Spleen (tissue), 11 donors: ENCODE measurements around the gene SMOC2. TPM values are rescaled to one million over a fixed set of nuclear protein-coding genes. Genes with fewer than 3 reads are reported as not detected.

Experiments used
- DNase-seq: peaks from one replicate; pipeline ENCODE4 v3.0.0-alpha.2; 2020
- H3K27ac ChIP-seq, 8 donors: fragments of 200-600 bp; sonication (generic) in 7 of 8; 1 replicate in 4 of 8; 2 replicates in 4 of 8; pipeline versions ENCODE4 v1.5.0 to v1.8.0; 2016 to 2021; ENCODE audit warnings: inconsistent platforms in 4 of 8, mild to moderate bottlenecking in 4 of 8, moderate library complexity in 1 of 8
- H3K27me3 ChIP-seq, 7 donors: fragments of 200-600 bp; sonication (generic) in 6 of 7; replicated peaks in 1 of 7; 1 replicate in 4 of 7; 2 replicates in 3 of 7; pipeline versions ENCODE4 v1.5.0 to v1.8.0; 2016 to 2021; ENCODE audit warnings: inconsistent platforms in 3 of 7, mild to moderate bottlenecking in 1 of 7
- H3K36me3 ChIP-seq, 6 donors: fragments of 200-600 bp; sonication (generic) in 5 of 6; 1 replicate in 4 of 6; 2 replicates in 2 of 6; pipeline versions ENCODE4 v1.5.0 to v1.8.0; 2016 to 2021; ENCODE audit warnings: inconsistent platforms in 2 of 6
- H3K4me1 ChIP-seq, 6 donors: fragments of 200-600 bp; sonication (generic) in 5 of 6; 1 replicate in 3 of 6; 2 replicates in 3 of 6; pipeline versions ENCODE4 v1.5.0 to v1.8.0; 2016 to 2021; ENCODE audit warnings: inconsistent platforms in 3 of 6
- H3K4me3 ChIP-seq, 8 donors: fragments of 200-600 bp; sonication (generic) in 7 of 8; 1 replicate in 4 of 8; 2 replicates in 4 of 8; pipeline versions ENCODE4 v1.5.0 to v1.8.0; 2016 to 2021; ENCODE audit warnings: inconsistent platforms in 4 of 8, mild to moderate bottlenecking in 4 of 8, moderate library complexity in 2 of 8
- H3K9me3 ChIP-seq, 8 donors: fragments of 200-600 bp; sonication (generic) in 7 of 8; 1 replicate in 4 of 8; 2 replicates in 4 of 8; pipeline versions ENCODE4 v1.5.0 to v1.8.0; 2016 to 2021; ENCODE audit warnings: inconsistent platforms in 4 of 8
- POLR2A ChIP-seq, 3 donors: fragments of 450-650 bp; IDR thresholded peaks; one replicate each; pipeline ENCODE4 v1.5.1; 2017; ENCODE audit warnings: antibody characterized with exemption in 3 of 3, mild to moderate bottlenecking in 1 of 3
- POLR2AphosphoS5 ChIP-seq, 3 donors: sonication (generic); formaldehyde crosslinking; IDR thresholded peaks; one replicate each; pipeline ENCODE4 v1.5.1; 2017; ENCODE audit warnings: antibody characterized with exemption in 3 of 3
- WGBS, 5 donors: extraction: QIAGEN DNeasy Blood & Tissue Kit in 3 of 5; methylation state at CpG; one replicate each; pipeline versions ENCODE4 v1.1.5 to v1.1.7; 2013 to 2018; 5-methylcytosine and 5-hydroxymethylcytosine counted together
- intact Hi-C: fragments of 100-400 bp; cut with DNase I; formaldehyde crosslinking; loops from one replicate; pipeline ENCODE4 v1.15.0; 2023; ENCODE audit warnings: low total_unique reads
- polyA plus RNA-seq, 3 donors: library from polyadenylated mRNA; stranded (reverse); fragments of 200-250 nt; gene quantifications; one replicate each; pipeline ENCODE4 v1.2.1, GENCODE V29; 2013
- total RNA-seq, 7 donors: library from RNA; depleted of rRNA in 3 of 7; stranded (reverse); fragments of >200 nt in 3 of 7; fragmentation: NEBNext Ultra II Directional in 4 of 7; extraction: Animal tissue kit (Norgen Biotek cat#: 25700) in 4 of 7; gene quantifications; one replicate each; pipeline versions ENCODE4 v1.1.0 to v1.2.1, GENCODE V29; 2016 to 2021
- TF ChIP-seq, protein P1 (sequence below), 11 experiments: fragments of 200-600 bp in 7 of 11; fragments of 450-650 bp in 4 of 11; sonication (generic) in 4 of 11; IDR thresholded peaks in 8 of 11; conservative IDR thresholded peaks in 3 of 11; 1 replicate in 7 of 11; 2 replicates in 4 of 11; pipeline versions ENCODE4 v1.4.0 to v1.8.0; 2016 to 2021; ENCODE audit warnings: antibody characterized with exemption in 11 of 11, inconsistent platforms in 4 of 11, mild to moderate bottlenecking in 1 of 11
- donor health status: healthy with polysubstance abuse.
- donor health status: DM: no; HTN: no; CAD: no; lungs with moderate emphysema.
- donor health status: DM: no; HTN: no; CAD: no.
- donor health status: Bipolar disorder and iron deficiency.
- donor health status: healthy.
- donor health status: DM: no; HTN: no; CAD: no.
- donor health status: DM: yes; HTN: yes; CAD: no.

The SMOC2 gene
- total and polyA plus RNA-seq, 10 donors, result 0.94 to 7.6 (median 1.8) TPM

DNA sequence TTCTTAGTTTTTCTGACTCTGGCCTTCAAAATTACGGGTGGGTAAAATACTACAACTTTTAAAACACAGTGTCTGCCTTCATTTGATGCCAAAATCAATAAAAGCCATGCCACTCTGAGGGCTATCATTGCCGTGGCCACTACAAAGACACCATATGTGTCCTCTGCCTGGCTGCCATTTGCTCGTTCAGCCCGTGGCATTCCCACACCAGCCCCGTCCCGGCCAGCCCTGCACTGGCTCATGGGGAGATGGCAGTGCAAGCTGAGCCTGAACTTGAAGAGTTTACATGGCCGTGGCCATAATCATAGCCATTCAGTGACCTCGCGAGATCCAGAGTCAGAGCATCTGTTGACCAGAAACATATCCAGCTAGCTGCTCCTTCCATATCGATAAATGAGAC is 79.2 kb downstream of the SMOC2 start:
- no peak for DNase-seq

DNA sequence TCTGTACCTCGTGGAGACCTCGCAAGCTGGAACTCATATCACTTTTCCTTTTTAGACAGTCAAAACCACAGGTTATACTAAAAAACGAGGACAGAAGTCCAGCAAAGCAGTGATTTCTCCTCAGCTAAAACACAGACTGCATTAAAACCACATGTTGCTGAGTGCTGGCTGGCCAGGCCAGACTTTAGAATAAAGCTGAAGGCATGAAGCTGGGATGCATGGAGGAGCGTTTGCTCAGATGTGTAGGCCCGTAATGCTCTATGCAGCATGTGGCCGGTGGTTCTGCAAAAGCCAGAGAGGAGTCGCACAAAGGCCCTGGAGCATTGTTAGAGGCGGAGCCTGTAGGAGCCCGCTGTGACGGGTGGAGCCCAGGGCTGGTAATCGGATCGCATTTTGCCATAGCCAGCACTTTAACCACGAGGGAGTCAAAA is 83.6 kb downstream of the SMOC2 start:
- intact Hi-C loops, result no loop called here
- DNase-seq, result no peak
- 72 to 79% (median 76%) methylated on average over 13 of the region's 13 CpGs for WGBS, 5 donors
- no peaks in the 10 kb centered on the region for H3K4me1 ChIP-seq
- no peak overlapping the region for H3K4me3 ChIP-seq
- TF ChIP-seq, protein P1, sequence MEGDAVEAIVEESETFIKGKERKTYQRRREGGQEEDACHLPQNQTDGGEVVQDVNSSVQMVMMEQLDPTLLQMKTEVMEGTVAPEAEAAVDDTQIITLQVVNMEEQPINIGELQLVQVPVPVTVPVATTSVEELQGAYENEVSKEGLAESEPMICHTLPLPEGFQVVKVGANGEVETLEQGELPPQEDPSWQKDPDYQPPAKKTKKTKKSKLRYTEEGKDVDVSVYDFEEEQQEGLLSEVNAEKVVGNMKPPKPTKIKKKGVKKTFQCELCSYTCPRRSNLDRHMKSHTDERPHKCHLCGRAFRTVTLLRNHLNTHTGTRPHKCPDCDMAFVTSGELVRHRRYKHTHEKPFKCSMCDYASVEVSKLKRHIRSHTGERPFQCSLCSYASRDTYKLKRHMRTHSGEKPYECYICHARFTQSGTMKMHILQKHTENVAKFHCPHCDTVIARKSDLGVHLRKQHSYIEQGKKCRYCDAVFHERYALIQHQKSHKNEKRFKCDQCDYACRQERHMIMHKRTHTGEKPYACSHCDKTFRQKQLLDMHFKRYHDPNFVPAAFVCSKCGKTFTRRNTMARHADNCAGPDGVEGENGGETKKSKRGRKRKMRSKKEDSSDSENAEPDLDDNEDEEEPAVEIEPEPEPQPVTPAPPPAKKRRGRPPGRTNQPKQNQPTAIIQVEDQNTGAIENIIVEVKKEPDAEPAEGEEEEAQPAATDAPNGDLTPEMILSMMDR (IDR thresholded peaks at IDR 0.05 in 8 of 11, conservative IDR thresholded peaks at IDR 0.05 in 3 of 11), result no peak
- TF ChIP-seq POLR2A (IDR thresholded peaks at IDR 0.05), result no peak
- no peak for TF ChIP-seq POLR2AphosphoS5 (IDR thresholded peaks at IDR 0.05)
- no peaks in the 10 kb centered on the region for H3K36me3 ChIP-seq
- H3K27ac ChIP-seq, result no peak overlapping the region
- peaks cover 0 to under 1% (median 0%) of the 10 kb centered on the region in 8 donors for H3K9me3 ChIP-seq
- no peaks in the 10 kb centered on the region for H3K27me3 ChIP-seq

More for the DNA sequence above, 79.2 kb downstream of the SMOC2 start:
- H3K36me3 ChIP-seq, result no peaks in the 10 kb centered on the region
- intact Hi-C loops, result no loop called here
- H3K4me3 ChIP-seq, result no peak overlapping the region
- 80 to 91% (median 86%) methylated on average over 10 of the region's 10 CpGs for WGBS, 5 donors
- peaks cover 0 to 6% (median 0%) of the 10 kb centered on the region in 8 donors for H3K9me3 ChIP-seq
- no peak overlapping the region for H3K27ac ChIP-seq
- H3K27me3 ChIP-seq, result no peaks in the 10 kb centered on the region
- H3K4me1 ChIP-seq, result no peaks in the 10 kb centered on the region
- TF ChIP-seq POLR2A (IDR thresholded peaks at IDR 0.05) (no peak), POLR2AphosphoS5 (IDR thresholded peaks at IDR 0.05) (no peak)
- TF ChIP-seq, protein P1 (IDR thresholded peaks at IDR 0.05 in 8 of 11, conservative IDR thresholded peaks at IDR 0.05 in 3 of 11), result no peak

DNA sequence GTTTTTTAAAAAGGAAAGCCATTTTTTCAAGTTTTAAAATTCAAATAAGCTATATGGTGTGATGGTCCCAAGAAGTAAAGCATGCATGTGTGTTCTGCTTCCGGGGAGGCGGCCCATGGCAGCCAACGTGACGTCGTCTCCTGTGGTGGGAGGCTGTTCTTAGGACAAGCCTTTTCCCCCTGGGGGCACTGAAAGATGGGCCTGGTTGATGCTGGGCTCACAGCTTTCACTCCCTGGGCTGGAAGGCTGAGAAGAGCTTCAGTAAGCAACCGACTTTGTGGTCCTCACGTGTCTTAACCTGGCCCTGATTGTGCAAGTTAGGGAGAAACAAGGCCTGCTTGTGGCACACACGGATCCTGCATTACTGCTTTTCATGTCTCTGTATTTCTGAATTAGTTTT is 84.1 kb downstream of the SMOC2 start:
- TF ChIP-seq POLR2A (IDR thresholded peaks at IDR 0.05) (no peak), POLR2AphosphoS5 (IDR thresholded peaks at IDR 0.05) (no peak)
- TF ChIP-seq, protein P1 (IDR thresholded peaks at IDR 0.05 in 8 of 11, conservative IDR thresholded peaks at IDR 0.05 in 3 of 11), result no peak
- H3K4me1 ChIP-seq, result no peaks in the 10 kb centered on the region
- H3K27ac ChIP-seq, result no peak overlapping the region
- intact Hi-C loops, result no loop called here
- H3K27me3 ChIP-seq, result no peaks in the 10 kb centered on the region
- no peak overlapping the region for H3K4me3 ChIP-seq
- H3K36me3 ChIP-seq, result no peaks in the 10 kb centered on the region
- H3K9me3 ChIP-seq, result no peaks in the 10 kb centered on the region
- DNase-seq, result peak; percentile 59
- WGBS, 5 donors, result 85 to 92% (median 89%) methylated on average over 8 of the region's 8 CpGs

DNA sequence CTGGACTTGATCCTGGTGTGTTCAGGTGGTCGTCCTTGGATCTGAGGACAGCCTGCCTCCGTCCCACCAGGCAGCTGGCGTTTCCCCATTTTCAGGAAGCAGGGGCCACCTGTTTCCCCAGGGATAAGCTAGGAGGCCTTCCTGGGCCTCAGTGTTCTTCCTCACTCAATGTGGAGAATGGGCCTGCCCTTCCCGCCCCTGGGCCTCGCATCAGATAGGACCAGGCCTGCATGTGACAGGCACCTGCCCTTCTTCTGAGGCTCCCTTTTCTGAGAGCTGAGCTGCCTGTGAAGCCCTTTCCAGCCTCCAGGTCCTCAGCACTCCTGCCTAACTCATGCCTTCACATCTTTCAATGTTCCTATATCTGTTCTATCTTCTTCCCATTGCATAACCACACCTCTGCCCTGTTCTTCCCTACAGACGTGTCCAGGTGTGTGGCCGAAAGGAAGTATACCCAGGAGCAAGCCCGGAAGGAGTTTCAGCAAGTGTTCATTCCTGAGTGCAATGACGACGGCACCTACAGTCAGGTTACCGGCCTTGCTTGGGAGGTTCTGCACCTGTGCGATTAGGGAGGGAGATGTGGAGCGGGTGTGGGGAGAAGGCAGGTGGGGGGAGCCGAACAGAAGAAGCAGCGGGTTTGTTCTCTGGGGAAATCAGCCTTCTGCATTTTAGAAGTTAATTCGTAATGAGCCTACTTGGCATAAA is 85.1 kb downstream of the SMOC2 start:
- H3K9me3 ChIP-seq, result no peaks in the 10 kb centered on the region
- no peak for DNase-seq
- H3K36me3 ChIP-seq, result no peaks in the 10 kb centered on the region
- WGBS, 5 donors, result 82 to 86% (median 84%) methylated on average over 16 of the region's 16 CpGs
- TF ChIP-seq, protein P1 (IDR thresholded peaks at IDR 0.05 in 8 of 11, conservative IDR thresholded peaks at IDR 0.05 in 3 of 11), result no peak
- no peak for TF ChIP-seq POLR2AphosphoS5 (IDR thresholded peaks at IDR 0.05)
- TF ChIP-seq POLR2A (IDR thresholded peaks at IDR 0.05), result no peak
- H3K27ac ChIP-seq, result no peak overlapping the region
- H3K4me1 ChIP-seq, result no peaks in the 10 kb centered on the region
- H3K27me3 ChIP-seq, result no peaks in the 10 kb centered on the region
- H3K4me3 ChIP-seq, result no peak overlapping the region
- intact Hi-C loops, result no loop called here
